GM18508 (cell line): ENCODE results near the gene VPS37B.

Source experiments
- ATAC-seq: cut with Tn5 transposase; IDR thresholded peaks from one replicate; pipeline ENCODE4 v1.9.1; 2021; ENCODE audit warnings: moderate number of reproducible peaks; ENCODE audit not compliant: insufficient read depth, unreplicated experiment

VPS37B gene

DNA sequence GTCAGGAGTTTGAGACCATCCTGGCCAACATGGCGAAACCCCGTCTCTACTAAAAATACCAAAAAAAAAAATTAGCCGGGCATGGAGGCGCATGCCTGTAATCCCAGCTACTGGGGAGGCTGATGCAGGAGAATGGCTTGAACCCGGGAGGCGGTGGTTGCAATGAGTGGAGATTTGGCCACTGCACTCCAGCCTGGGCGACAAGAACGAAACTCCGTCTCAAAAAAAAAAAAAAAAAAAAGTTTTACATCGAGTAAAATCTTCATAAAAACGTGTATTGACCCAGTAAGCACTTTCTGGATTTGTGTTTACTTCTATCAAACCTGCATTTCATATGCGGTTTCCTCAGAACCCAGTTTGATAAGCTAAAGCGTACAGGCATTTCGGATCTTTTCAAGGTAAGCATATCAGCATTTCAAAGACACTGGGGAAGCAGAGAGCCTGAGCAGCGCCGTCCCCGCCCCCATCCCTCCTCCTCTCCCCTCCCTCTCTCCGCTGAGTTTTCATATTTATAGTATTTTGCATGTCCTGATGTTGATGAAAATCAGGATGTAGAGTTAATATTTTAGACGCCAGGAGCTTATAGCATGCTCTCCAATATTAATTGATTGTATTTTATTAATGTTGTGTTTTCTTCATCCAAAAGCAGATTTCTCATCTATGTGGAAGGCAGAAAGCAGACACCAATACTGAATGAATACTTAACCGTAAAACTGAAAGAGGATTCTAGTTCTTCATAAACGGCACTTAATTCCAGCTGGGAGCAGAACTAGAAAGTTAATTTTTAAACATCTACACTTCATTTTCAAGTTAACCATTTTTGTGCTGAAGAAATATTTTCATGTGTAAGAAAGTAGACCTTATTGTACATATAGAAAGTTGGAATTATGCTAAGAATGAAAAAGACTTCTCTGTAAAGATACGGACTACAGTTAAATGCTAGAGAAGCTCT, 69.9 kb downstream of the VPS37B start:
- no peak for ATAC-seq

DNA sequence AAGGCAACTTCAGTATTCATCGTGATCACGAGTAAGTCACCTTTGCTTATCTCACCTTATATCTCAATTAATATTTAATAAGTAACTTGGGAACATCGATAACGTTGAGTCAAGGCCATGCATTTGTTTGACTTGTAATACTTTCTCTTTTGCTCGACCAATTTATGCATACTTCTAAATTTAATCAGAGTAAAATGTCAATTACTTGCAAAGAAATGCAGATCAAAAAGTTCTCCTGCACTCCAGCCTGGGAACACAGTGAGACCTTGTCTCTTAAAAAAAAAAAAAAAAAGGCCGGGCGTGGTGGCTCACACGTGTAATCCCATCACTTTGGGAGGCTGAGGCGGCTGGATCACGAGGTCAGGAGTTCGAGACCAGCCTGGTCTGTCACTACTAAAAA, 72.5 kb downstream of the VPS37B start:
- no peak for ATAC-seq

DNA sequence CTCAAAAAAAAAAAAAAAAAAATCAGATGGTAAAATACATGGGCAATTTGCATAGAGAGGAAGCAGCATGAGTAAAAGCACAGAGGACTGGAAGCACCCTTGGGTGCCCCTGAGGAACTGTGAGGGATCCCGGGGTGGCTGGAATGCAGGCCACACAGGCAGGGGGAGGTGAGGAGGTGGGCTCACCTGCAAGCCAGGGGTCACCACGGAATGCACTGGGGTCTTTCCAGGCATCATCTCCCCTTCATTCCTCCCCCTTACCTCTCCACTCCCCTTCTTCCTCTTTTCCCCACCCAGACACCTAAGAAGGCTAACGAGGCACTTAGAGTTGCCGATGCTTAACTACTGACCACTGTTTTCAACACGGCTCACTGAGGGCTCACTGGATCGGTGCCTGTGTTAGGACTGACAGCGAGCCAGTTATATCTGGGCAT, 75.1 kb downstream of the VPS37B start:
- ATAC-seq, result no peak

DNA sequence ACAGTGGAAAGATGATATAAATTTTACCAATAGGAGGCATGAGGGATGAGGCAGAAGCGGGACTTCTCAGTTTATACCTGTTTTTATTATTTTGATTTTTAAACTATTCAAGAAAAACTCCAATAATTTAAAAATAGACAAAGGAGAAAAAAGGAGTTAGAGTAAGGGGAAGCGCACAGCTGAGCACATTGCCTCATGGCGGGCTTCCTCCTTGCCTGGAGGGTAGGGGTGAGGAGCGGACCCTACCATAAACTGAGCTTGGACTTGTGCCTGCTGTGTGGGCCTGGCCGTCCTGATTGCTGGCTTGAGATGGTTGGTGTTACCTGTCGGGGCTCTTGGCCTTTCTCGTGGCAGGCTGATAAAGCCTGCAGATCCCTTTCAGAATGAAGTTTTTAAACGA, 75.8 kb downstream of the VPS37B start:
- ATAC-seq, result no peak

DNA sequence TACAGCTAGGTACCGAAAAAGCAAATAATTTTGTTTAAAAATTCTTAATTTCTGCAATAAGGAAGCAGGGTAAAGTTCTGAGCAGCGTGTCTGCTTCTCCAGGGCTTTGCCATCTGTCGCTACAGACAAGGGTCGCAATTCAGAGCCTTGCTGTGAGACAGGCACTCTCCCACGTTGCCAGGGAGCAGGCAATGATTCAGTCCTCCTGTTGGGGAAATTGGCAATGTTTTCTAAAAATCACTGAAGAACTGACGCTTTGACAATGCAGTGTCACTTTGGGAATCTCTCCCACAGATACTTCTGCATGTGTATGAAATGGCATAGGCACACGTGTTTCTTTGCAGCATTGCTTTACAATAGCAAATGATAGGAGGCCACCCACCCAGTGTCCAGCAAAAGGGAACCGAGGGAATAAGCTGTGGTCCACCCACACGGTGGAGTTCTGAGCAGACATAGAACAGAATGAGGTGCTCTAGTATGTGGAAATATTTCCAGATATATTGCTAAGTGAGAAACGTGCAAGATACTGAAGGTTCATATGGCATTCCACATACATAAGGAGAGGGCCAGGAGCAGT, 76.6 kb downstream of the VPS37B start:
- no peak for ATAC-seq
